Mesenteric fat pad (tissue), 1 donor: ENCODE results near the gene KIAA1328. TPM values are rescaled to one million over a fixed set of nuclear protein-coding genes. Genes with fewer than 3 reads are reported as not detected.

Source experiments
- DNase-seq: peaks from one replicate; pipeline ENCODE4 v3.0.0-alpha.2; 2020; ENCODE audit warnings: low spot score
- total RNA-seq: library from RNA; stranded (reverse); fragmentation: NEBNext Ultra II Directional; extraction: Animal tissue kit (Norgen Biotek cat#: 25700); gene quantifications from one replicate; pipeline ENCODE4 v1.2.1, GENCODE V29; 2021
- donor health status: DM: yes; HTN: yes; CAD: no.

Gene KIAA1328
- total RNA-seq, 1 donor from 2014 or later = 8.0 TPM

GRCh38 chr18:37272841-37273240 is 443.9 kb downstream of the KIAA1328 start:
- DNase-seq = no peak

- DNase-seq = no peak
Measured at GRCh38 chr18:37274309-37275236, 445.6 kb downstream of the KIAA1328 start.

GRCh38 chr18:37275237-37275741 is 446.4 kb downstream of the KIAA1328 start:
- no peak for DNase-seq

GRCh38 chr18:37276111-37276890 is 447.4 kb downstream of the KIAA1328 start:
- DNase-seq = no peak

GRCh38 chr18:37277804-37278203 is 448.9 kb downstream of the KIAA1328 start:
- DNase-seq = no peak

Other genes with a start within 250 kb of the KIAA1328 start
- 72.8 TPM for gene TPGS2, start 125 bp upstream of the KIAA1328 start, total RNA-seq